Activated CD4-positive, CD25-positive, alpha-beta regulatory T cell treated with anti-CD3 and anti-CD28 coated beads, Interleukin-2, amount 50 U/mL, for 16 hours (primary cell): ENCODE results near the gene SNCB.

Source experiments
- DNase-seq: peaks from one replicate; pipeline ENCODE4 v3.0.0-alpha.2; 2020; ENCODE audit warnings: low read depth, low spot score

The SNCB gene

DNA sequence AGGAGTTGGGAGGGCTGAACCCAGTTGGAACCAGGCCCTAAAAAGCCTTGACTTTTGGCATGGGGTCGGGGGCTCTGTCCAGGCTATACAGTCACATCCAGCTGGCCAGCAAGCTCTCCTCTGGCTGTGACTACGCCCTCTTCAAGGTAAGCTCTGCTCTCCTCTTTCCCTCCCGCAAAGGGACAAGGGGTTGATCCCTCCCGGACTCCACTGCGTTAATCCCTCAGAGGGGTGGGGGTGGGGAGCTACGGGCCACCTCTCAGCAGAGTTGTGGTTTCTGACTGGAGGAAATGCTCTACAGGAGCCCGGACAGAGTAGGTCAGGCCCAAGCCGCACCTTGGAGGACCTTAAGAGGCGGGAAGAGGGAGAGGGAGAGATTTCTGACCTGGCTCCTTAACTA is 14.0 kb upstream of the SNCB start:
- no peak for DNase-seq

DNA sequence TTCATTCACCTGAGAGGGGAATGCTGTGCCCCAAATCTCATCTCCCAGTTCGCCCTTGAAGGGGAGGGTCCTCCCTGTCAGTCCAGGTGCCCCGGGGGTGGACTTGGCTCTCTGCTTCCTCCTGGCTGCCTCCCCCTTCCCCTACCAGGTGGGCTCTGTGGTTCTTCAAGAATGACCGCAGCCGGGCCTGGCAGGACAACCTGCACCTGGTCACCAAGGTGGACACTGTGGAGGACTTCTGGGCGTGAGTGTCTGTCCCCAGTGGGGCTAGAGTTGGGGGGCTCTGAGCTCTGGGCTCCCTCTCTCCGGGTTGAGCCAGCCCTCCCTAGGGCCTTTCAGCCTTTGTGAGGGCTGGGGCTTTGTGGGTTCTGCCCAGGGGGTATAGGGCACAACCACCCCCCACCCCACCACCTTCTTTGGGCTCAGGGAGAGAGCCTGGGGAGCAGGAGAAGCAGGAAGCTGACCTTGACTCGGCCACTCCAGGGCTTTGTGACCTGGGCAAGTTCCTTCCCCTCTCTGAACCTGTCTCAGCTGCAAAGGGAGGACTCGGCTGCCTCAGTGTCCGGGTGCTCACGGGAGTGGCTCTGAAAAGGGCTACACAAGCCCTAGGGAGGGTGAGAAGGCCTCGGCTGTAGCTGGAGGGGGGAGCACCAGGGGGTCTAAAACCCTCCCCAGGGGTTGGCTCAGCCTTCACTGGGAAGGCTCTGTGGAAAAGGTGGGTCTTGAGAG is 13.3 kb upstream of the SNCB start:
- no peak for DNase-seq

DNA sequence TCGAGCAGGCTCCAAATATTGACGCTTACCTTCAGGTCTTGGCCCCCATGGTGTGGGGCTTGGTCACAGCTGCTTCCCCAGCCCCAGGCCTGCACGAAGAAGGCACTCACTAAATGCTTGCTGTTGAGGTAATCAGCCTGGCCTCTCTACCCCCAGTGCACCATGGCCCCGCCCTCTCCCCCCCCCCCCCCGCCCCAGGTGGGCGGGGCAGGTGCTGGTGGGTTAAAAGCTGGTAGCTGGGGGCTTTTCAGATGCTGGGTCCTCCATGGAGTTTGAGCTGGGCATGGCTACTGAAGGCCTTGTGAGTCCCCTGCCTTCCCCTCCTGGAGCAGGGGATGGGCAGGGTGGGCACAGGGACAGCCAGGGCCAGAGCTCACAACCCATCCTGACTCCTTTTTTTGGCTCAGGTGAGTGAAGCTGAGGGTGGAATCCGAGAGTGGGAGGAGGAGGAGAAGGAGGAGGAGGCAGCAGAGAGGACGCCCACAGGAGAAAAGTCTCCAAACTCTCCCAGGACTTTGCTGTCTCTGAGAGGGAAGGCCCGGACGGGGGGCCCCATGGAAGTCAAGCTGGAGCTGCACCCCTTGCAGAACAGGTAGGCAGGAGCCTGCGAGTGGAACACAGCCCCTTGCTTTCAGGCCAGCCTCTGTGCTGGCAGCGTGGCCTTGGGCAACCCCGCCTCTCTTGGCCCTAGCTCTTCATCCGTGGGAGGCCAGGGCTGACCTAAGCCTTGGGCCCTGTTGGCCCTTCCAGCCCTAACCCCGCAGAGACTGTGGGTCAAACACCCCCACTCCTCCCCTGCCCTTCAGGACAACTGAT is 12.5 kb upstream of the SNCB start:
- no peak for DNase-seq

DNA sequence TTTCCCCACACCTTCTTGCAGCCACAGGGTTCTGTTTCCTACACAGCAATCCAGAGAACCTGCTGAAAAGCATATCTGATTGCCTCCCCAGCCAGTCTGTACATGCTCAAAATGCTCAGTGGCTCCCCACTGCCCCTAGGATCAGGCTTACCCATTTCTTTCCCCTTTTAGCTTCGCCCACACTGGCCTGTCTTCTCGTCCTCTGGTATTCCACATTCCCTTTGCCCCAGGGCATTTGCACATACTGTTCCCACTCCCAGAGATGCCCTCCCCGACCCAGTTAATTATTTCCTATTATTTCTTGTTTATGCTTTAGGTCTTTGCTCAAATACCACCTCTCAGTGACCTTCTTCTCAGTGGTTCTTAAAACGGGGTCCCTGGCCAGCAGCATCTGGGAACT is 10.3 kb upstream of the SNCB start:
- no peak for DNase-seq

DNA sequence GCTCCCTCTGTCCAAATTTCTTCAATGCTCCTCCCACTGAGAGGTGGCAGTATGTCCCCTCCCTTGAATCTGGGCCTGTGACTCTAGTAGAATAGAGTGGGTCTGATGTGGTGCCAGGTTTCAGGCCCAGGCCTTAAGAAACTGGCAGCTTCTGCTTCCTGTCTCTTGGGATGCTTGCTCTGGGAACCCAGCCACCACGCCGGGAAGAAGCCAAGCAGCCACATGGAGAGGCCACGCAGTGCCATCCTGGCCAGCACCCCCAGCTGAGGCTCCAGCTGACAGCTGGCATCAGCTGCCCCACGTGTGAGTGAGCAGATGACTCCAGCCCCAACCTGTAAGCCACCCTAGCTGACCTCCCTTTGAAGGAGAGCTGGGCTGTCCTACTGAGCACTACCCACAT is 9.6 kb upstream of the SNCB start:
- DNase-seq = no peak

DNA sequence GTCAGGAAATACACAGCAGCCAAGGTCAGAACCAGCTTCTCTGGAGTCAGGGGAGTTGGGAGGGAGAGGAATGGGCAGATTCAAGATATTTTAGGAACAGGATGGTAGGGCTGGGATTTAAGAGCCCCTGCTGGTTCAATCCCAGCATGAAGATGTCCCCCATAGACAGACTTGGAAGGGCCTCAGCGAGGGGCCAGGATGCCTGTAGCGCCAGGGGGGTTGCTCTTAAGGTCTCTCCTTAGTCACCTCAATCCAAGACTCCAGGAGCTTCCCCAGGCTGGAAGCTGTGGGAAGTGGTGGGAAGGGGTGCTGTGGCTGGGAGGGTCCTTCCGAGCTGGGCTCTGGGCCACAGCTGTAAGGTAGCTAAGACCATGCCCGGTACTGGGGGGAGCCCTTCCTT is 8.9 kb upstream of the SNCB start:
- no peak for DNase-seq

DNA sequence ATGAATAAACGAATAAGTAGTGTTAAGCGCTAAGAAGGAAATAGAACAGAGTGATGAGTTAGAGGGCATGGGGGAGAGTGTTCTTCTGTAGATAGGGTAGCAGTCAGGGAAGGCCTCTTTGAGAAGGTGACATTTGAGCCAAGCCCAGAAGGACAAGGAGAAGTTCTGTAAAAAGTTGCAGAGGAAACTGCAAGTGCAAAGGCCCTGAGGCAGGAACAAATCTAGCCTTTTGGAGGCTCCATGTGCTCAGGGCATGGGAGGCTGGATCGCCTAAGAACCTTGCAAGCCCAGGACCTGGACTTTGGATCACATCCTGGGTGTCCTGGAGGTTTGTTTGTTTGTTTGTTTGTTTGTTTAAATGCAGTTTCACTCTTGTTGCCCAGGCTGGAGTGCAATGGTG is 8.1 kb upstream of the SNCB start:
- DNase-seq = no peak

DNA sequence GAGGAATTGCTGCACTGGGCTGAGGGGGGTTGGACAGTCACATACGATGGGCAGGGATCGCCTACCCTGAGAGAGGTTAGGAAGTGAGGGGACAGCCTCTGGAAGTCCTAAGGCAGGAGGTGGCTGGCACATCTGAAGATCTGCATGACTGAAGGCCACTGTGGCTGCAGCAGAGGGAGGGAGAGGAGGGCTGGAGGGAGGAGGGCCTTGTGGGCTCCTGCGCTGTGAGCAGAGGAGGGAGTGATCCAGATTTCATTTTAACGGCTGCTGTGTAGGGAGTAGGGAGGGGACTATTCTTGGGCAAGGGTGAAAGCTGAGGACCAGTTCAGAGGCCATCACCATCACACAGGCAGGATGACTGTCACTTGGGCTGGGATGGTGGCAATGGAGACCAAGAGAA is 7.2 kb upstream of the SNCB start:
- DNase-seq = no peak

DNA sequence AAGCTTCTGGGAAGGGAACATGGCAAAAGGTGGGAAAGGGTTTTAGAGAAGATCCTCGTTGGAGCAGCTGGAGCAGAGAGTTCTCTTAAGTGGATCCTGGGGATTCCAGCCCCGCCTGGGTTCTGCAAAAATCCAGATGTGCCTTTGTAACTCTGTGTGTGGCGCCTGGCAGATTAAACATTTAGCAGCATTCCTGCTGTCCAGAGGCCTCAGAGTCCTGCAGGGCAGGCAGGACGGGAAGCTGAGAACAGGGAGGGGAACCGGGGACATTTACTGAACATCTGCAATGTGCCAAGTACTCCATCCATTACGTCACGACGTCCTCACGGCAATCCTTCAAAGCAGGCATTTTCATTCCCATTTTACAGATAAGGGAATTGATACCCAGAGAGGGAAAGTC is 6.1 kb upstream of the SNCB start:
- no peak for DNase-seq

DNA sequence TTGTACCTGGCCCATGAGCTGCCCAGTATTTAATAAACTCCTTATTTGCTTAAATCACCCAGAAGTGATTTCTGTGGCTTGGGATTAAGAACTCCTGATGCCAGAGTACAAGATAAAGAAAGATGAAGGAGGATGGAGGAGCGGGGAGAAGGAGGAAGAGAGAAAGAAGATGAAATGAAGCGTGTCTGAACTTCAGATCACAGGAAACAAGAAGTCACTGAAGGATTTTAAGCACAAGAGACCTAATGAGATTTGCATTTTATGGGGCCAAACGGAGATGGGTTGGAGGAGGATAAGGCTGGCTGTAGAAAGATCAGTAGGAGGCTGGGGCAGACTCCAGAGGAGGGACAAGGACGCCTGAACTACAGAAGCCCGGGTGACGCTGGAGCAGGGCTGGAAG is 3.3 kb upstream of the SNCB start:
- no peak for DNase-seq

DNA sequence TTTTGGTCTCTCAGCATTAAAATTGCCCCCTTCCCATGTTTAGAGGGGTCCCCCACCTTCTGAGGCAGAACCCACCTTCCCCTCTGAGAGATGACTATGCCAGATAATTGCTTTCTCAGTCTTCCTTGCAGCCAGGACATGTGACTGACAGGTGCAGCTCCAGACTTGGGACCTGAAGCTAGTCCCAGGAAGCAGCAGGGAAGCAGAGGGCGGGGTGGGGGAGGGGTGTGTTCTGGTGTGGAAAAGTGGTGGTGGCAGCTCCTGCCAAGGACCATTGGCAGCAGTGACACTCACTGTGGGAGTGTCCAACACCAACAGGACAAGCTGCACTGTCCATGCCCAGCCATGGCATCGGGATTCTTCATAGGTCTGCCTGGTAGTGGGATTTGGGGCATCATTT is 2.4 kb upstream of the SNCB start:
- DNase-seq = no peak

DNA sequence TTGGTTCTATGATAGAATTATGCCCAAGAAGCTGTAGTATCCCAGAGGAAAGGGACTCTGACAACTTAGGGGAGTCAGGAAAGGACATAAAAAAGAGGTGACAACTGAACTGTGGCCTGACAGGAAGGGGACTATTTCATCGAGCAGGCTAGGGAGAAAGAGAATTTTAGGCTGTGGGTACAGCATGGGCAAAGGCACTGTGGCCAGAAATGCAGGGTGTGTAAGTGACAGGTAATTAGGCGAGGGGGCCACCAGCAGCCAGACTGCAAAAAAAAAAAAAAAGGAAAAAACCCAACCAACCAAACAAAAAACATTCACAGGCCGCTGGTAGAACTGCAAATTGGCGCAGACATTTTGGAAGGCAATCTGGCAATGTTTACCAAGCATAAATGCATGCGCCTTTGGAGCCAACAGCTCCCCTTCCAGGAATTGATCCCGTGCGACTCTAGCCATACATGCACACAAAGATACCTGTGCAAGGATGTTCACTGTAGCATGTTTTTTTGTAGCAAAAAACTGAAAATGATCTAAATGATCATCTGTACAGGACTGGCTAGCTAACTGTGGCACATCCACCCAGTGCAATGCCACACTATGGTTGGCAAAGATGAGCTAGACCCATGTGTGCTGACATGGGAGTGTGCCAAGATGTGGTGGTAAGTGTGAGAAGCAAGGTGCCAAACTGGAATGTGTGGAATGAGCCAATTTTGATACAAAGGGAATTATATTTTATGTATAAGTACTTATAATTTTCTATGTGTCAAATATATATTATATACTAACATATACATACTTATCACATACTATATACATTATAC is 1.3 kb upstream of the SNCB start:
- no peak for DNase-seq

DNA sequence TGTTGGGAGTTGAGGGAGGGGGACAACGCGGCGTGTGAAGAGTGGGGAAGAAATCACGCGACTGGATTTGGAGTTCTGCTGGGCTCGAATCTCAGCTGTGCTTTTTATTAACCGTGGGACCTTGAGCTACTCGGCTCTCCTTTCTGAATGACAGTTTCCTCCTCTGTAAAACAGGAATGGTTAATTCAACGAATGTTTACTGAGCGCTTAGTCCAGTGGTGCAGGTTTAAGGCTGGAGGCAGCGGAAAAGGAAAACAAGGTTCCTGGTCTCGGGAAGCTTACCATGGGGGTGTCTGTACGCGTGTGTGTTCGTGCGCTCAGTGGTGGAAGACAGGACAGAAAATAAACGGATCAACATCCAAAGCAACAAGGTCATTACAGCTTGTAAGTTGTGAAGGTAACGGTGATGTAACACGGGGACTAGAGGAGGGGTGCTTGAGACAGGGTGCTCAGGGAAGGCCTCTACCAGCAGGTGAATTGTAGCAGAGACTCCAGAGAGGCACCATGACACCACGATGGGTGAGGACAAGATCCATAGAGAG is 418 bp upstream of the SNCB start:
- no peak for DNase-seq

DNA sequence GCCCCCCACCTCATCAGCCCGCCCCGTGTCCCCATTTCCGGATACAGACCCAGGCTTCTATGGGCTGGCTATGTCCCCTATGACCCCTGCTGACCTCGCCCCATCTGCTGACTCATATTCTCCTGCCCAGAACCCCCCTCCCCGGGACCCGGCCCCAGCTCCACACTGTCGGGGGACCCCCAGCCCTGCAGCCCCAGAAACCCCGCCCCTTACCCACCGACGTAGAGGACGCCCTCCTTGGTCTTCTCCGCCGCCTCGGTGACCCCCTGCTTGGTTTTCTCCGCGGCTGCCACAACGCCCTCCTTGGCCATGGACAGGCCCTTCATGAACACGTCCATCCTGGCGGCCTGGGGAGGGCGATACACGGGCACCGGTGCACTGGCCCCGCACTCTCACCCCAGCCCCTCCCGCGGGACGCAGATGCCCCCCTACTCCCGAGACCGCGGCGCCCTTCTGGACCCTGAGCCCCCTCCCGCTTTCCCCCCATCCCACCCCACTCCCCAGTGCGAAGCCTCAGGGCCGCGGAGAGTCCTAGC is 949 bp downstream of the SNCB start:
- DNase-seq = no peak

DNA sequence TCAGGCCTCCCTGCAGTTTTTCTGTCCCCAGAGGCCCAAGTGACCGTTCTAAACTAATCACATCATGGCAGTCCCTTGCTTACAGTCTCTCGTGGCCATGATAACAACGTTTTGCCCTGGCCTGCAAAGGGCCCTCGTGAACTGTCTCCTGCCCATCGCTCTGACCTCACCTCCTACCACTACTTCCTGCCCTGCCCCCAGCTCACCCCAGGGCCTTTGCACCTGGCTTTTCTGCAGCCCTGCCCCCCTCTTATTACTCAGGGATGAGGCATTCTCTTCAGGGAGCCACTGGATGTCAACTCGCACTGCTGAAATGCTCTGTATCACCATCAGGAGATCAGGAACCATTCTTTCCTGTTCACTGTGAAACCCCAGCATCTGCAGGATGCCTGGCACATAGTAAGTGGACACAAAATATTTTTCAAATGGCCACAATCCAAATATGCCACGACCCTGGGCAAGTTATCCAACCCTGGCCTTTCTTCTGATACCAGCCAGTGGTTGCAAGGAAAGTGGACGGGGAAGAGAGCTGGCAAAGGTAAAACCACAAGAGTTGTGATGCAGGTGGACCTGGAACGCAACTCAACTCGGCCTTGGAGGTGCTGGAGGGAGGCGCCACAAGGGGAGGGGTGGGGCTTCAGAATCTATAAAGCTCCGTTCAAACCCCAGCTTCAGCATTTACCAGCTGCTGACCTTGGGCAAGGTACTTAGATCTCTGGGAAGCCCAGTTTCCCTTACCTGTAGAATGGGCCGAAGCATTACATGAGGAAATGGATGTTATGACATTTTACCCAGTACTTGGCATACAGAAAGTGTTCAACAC is 1.7 kb downstream of the SNCB start:
- no peak for DNase-seq

DNA sequence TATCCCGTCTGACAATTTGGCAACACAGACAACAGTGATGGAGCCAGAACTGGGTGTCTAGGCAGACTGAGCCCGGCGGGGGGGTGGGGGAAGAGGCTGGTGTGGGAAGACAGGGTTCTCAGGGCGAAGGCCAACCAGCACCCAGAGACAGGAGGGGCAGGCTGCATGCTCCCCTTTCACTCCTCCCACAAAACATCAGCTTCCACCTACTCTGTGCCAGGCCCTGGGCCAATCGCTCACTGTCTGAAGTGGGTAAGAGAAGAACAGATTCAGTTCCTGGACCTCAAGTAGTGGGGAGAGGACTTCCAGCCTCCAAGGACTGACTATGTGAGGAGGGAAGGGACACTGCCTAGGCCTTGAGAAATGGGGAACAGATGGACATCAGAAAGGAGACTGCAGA is 2.8 kb downstream of the SNCB start:
- no peak for DNase-seq

DNA sequence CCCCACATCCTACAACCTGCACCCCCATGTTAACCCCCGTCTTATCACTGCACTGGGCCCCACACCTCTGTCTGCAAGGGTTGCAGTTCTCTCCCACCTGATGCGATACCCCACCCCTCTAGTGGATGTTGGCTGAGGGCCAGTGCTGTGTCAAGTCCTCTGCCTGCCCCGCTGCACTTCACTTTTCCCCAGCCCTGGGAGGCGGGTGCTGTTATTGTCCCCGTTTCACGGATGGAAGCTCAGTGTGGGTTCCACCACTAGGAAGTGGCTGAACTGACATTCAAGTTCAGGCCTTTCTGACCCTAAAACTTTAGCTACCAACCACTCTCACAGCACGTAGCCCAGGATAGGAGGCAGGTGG is 3.5 kb downstream of the SNCB start:
- no peak for DNase-seq

DNA sequence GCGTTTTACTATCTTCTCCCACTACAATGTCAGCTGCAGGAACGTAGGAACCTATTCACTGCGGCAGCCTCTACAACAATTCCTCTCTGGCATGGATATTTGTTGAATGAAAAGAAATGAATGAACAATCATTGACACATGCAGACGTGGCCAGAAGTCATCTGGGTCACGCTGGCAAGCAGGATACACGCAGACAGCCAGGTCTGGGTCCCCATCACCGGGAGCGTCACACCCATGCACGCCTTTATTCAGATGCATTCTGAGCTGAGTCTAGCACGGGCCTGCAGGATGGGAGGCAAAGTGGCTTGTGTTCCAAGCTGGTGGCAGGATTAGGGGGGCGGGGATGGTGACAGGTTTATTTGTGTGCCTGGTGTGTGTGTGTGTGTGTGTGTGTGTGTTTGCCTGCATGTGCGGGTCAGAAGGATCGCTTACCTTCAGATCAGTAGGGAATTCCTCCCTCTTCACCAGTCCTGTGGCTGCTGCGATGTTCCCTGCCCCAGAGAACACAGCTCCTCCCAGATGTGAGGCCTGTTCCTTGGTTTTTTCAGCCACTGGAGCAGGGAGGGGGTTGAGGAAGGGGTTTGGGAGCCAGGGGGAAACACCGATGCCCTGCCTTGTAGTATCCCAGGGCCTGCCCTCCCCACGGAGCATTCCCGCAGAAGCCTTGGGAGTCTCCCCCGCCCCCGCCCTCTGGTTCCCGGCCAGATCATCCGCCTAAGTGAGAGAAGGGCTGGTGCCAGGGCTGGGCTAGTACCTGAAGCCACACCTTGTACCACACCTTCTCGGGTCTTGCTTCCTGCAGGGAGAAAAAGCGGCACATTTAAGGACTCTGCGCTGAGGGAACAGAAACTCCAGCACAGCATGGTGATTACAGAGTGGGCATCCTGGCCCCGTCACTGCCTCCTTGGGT is 4.1 kb downstream of the SNCB start:
- DNase-seq = no peak

DNA sequence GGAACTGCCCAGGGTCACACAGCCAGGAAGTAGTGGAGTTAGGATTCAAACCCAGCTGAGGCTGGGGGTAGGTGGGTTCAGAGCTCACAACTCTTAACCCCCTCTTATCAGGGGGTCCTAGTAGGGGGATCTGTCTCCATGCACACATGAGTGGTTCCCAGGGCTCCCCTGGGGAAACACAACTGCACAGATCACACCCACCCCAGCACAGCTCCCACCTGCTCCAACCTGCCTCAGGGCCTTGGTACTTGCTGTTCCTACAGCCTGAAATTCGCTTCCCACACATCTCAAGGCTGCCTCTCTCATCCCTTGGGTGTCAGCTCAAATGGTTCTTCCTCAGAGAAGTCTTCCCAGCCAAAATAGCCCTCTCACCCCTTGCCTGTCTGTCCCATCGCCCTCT is 4.8 kb downstream of the SNCB start:
- DNase-seq = no peak

DNA sequence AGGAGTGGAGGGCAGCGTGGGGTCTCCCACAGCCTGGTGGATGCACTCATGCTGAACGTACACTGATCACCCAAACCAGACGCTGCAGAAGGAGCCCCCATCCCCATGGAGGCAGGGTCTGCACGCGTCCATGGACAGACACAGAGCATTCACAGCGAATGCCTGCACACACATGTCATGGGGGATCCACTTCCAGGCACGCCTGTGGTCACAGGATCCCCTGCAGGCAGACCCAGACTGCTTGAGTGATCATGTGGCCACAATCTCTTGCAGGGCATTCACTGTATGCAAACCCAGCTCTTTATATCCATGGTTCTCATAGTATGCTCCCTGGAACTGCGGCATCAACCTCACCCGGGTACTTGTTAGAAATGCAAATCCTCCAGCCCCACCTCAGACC is 5.4 kb downstream of the SNCB start:
- no peak for DNase-seq
